ENCODE measurements around the gene FOXP1.

DNA sequence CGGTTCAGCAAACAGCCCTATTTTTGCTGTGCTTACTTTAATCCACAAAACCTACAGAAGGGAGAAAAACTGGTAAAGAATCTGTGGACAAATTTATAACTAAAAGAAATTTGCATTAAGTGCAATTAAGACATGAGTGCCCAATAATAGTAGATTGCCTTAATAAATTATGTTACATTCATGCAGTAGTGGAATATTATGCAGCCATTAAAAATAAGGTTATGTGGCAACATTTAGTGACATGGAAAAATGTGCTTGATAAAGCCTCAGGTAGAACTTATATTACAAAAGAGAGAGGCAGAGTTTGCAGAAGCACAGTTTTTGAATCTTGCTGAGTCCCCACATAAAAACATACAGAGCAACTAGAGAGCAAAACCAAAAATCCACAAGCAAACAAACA is 253.0 kb downstream of the FOXP1 start:
- no peak for TF ChIP-seq POLR2A (IDR thresholded peaks at IDR 0.05)
- TF ChIP-seq, protein P1, sequence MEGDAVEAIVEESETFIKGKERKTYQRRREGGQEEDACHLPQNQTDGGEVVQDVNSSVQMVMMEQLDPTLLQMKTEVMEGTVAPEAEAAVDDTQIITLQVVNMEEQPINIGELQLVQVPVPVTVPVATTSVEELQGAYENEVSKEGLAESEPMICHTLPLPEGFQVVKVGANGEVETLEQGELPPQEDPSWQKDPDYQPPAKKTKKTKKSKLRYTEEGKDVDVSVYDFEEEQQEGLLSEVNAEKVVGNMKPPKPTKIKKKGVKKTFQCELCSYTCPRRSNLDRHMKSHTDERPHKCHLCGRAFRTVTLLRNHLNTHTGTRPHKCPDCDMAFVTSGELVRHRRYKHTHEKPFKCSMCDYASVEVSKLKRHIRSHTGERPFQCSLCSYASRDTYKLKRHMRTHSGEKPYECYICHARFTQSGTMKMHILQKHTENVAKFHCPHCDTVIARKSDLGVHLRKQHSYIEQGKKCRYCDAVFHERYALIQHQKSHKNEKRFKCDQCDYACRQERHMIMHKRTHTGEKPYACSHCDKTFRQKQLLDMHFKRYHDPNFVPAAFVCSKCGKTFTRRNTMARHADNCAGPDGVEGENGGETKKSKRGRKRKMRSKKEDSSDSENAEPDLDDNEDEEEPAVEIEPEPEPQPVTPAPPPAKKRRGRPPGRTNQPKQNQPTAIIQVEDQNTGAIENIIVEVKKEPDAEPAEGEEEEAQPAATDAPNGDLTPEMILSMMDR (IDR thresholded peaks at IDR 0.05 in 4 of 5, conservative IDR thresholded peaks at IDR 0.05 in 1 of 5), result no peak
